Body of pancreas (tissue), 4 donors: ENCODE results near the gene MFAP2.

Source experiments
- CTCF ChIP-seq, 7 experiments: fragments of 450-650 bp in 4 of 7; fragments of 200-600 bp in 3 of 7; sonication (generic) in 3 of 7; IDR thresholded peaks; one replicate each; pipeline ENCODE4 v1.5.1; 2016 to 2019; ENCODE audit warnings: antibody characterized with exemption in 7 of 7
- POLR2A ChIP-seq, 3 donors: fragments of 450-650 bp; IDR thresholded peaks; one replicate each; pipeline ENCODE4 v1.6.1; 2016; ENCODE audit warnings: antibody characterized with exemption in 3 of 3, mild to moderate bottlenecking in 2 of 3

DNA sequence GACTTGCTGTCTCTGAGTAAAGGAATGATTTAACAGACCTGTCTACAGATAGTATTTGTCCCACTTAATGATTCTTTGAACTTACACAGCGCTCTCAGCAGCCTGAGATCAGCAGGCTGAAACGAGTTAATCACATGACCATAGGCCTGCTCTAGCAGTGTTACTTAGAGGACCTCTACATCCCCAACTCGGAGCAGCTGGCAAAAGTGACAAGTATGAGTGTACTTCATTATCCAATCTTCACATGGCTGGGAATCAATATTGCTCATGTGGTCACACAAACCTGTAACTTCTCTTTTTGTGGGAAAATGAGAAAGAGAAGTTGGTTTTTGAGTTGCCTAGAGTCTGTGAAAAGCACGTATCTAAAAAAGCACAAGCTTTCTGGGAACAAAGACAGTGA, 42.7 kb upstream of the MFAP2 start:
- no peak for TF ChIP-seq CTCF (IDR thresholded peaks at IDR 0.05)
- no peak for TF ChIP-seq POLR2A (IDR thresholded peaks at IDR 0.05)
